ENCODE results near the gene DDO. TPM values are rescaled to one million over a fixed set of nuclear protein-coding genes. Genes with fewer than 3 reads are reported as not detected.

DDO gene
- 1 to 10 TPM; 1.4 to 7.6 (median 3.2) TPM for total RNA-seq

GRCh38 chr6:110415086-110415916 lies at the start of gene DDO:
Gene DDO, minus strand, starts transcription at chr6:110415575. Its CDS starts 2,113 bp downstream, at chr6:110413462.
- WGBS, 2 donors: 33 to 59% methylated on average over 5 to 12 of the region's 12 CpGs

GRCh38 chr6:110462884-110463481 lies 47.6 kb upstream of the DDO start:
- no peaks in the 10 kb centered on the region for H3K27me3 ChIP-seq
- 86 to 91% methylated on average over 2 of the region's 2 CpGs for WGBS, 2 donors
- no peak for ATAC-seq (ENCODE audit: low FRiP score in 2 of 2)

More at GRCh38 chr6:110415086-110415916, at the start of gene DDO:
- Histone ChIP-seq H3K4me1 (peaks cover 5 to 15% (median 8%) of the 10 kb centered on the region in 4 donors), H3K27me3 (no peaks in the 10 kb centered on the region), H3K36me3 (no peaks in the 10 kb centered on the region), H3K9me3 (no peaks in the 10 kb centered on the region), H3K27ac (peak within 1 kb of the TSS; percentile 65 to 85 (median 80)), H3K4me3 (peak within 1 kb of the TSS in 3 of 4 donors; percentile 37 to 49 (median 42))
- DNase-seq (peak; percentile 70 to 72), ATAC-seq (ENCODE audit: low FRiP score in 2 of 2) (peak; percentile 85 to 92)
- TF ChIP-seq CTCF (IDR thresholded peaks at IDR 0.05): no peak
- TF ChIP-seq POLR2AphosphoS5 (IDR thresholded peaks at IDR 0.05): peak in 1 of 2 donors; percentile 46

GRCh38 chr6:110461376-110461775 lies 46.0 kb upstream of the DDO start:
- ATAC-seq (ENCODE audit: low FRiP score in 2 of 2) (no peak), DNase-seq (no peak)
- H3K27me3 ChIP-seq: no peaks in the 10 kb centered on the region
- TF ChIP-seq CTCF (IDR thresholded peaks at IDR 0.05) (no peak), EP300 (IDR thresholded peaks at IDR 0.05) (no peak), POLR2AphosphoS5 (IDR thresholded peaks at IDR 0.05) (no peak), POLR2A (IDR thresholded peaks at IDR 0.05) (no peak)
- peaks cover 8 to 17% (median 9%) of the 10 kb centered on the region in 4 donors for H3K9me3 ChIP-seq
- H3K27ac ChIP-seq: no peak overlapping the region
- H3K36me3 ChIP-seq: no peaks in the 10 kb centered on the region
- H3K4me1 ChIP-seq: no peaks in the 10 kb centered on the region
- H3K4me3 ChIP-seq: no peak overlapping the region
- WGBS, 2 donors: 100% methylated on average over 1 of the region's 1 CpG; no CpG with 5 or more reads in 1 of the 2 donors

More at GRCh38 chr6:110462884-110463481, 47.6 kb upstream of the DDO start:
- no peak for TF ChIP-seq CTCF (IDR thresholded peaks at IDR 0.05)
- TF ChIP-seq EP300 (IDR thresholded peaks at IDR 0.05): no peak
- no peak for TF ChIP-seq POLR2AphosphoS5 (IDR thresholded peaks at IDR 0.05)
- TF ChIP-seq POLR2A (IDR thresholded peaks at IDR 0.05): no peak
- no peak overlapping the region for H3K4me3 ChIP-seq
- no peak for DNase-seq
- H3K27ac ChIP-seq: no peak overlapping the region
- H3K9me3 ChIP-seq: peaks cover 8 to 17% (median 9%) of the 10 kb centered on the region in 4 donors
- no peaks in the 10 kb centered on the region for H3K4me1 ChIP-seq
- no peaks in the 10 kb centered on the region for H3K36me3 ChIP-seq

GRCh38 chr6:110459137-110459536 lies 43.8 kb upstream of the DDO start:
- Histone ChIP-seq H3K36me3 (no peaks in the 10 kb centered on the region), H3K4me3 (no peak overlapping the region), H3K27me3 (no peaks in the 10 kb centered on the region), H3K9me3 (peaks cover 8 to 17% (median 9%) of the 10 kb centered on the region in 4 donors), H3K27ac (no peak overlapping the region), H3K4me1 (no peaks in the 10 kb centered on the region)
- 85 to 94% methylated on average over 2 of the region's 2 CpGs for WGBS, 2 donors
- TF ChIP-seq EP300 (IDR thresholded peaks at IDR 0.05) (no peak), CTCF (IDR thresholded peaks at IDR 0.05) (no peak), POLR2A (IDR thresholded peaks at IDR 0.05) (no peak), POLR2AphosphoS5 (IDR thresholded peaks at IDR 0.05) (no peak)
- DNase-seq: no peak
- no peak for ATAC-seq (ENCODE audit: low FRiP score in 2 of 2)

Data from upper lobe of left lung (tissue), 6 donors.